Hair follicle dermal papilla cell (primary cell): ENCODE results near the gene NEUROG1. TPM values are rescaled to one million over a fixed set of nuclear protein-coding genes. Genes with fewer than 3 reads are reported as not detected.

Experiments used
- total RNA-seq: library from RNA; depleted of rRNA; stranded (reverse); fragments of >200 nt; gene quantifications from 2 replicates; pipeline ENCODE4 v1.2.3, GENCODE V29; 2012

The NEUROG1 gene
- not detected in 2 replicates for total RNA-seq

GRCh38 chr5:135535820-135536801 is at the start of gene NEUROG1:
Gene NEUROG1, minus strand, starts transcription at chr5:135535964. Its CDS starts 274 bp downstream, at chr5:135535690.

GRCh38 chr5:135578685-135579341 is 43.0 kb upstream of the NEUROG1 start, which contains the start of gene CXCL14:
Gene CXCL14, minus strand, starts transcription at chr5:135578991. Its CDS starts 213 bp downstream, at chr5:135578778.

Other genes with a start within 250 kb of the NEUROG1 start
- gene MACROH2A1, start 136.7 kb downstream of the NEUROG1 start, total RNA-seq = 158 TPM in 2 replicates
- gene DCANP1, start 88.6 kb downstream of the NEUROG1 start, total RNA-seq = not detected in 2 replicates
- gene TIFAB, start 83.6 kb downstream of the NEUROG1 start, total RNA-seq = not detected in 2 replicates
- gene CXCL14, start 43.0 kb upstream of the NEUROG1 start, total RNA-seq = 1.2 and 2.1 TPM in 2 replicates